Nasal cavity respiratory epithelium epithelial cell of viscerocranial mucosa (primary cell): ENCODE results near the gene MKRN2OS. TPM values are rescaled to one million over a fixed set of nuclear protein-coding genes. Genes with fewer than 3 reads are reported as not detected.

Source experiments
- total RNA-seq: library from RNA; depleted of rRNA; stranded (reverse); fragments of >200 nt; gene quantifications from 2 replicates; pipeline ENCODE4 v1.2.3, GENCODE V29; 2014

Gene MKRN2OS, protein sequence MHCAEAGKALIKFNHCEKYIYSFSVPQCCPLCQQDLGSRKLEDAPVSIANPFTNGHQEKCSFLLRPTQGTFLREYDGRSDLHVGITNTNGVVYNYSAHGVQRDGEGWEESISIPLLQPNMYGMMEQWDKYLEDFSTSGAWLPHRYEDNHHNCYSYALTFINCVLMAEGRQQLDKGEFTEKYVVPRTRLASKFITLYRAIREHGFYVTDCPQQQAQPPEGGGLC
- 1.6 and 3.1 TPM in 2 replicates for total RNA-seq

DNA sequence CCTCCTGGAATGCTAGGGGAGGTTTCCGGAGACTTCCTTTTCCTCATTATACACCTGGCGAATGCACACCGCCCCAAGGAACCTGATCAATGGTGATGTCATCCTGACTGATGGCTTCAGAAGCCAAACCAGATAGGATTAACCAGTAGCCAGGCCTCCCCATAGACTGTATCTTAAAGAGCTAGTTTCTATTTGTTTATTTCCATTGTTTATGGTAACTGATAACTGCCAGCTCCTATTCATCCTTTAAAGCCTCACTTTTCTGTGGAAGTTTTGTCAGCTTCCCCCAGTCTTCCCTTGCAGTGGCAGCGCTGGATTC is at the start of gene MKRN2OS:
MKRN2OS (minus strand) TSS at position 27 of the 319 bp plus-strand sequence. CDS start 35 bp downstream, outside the sequence.

DNA sequence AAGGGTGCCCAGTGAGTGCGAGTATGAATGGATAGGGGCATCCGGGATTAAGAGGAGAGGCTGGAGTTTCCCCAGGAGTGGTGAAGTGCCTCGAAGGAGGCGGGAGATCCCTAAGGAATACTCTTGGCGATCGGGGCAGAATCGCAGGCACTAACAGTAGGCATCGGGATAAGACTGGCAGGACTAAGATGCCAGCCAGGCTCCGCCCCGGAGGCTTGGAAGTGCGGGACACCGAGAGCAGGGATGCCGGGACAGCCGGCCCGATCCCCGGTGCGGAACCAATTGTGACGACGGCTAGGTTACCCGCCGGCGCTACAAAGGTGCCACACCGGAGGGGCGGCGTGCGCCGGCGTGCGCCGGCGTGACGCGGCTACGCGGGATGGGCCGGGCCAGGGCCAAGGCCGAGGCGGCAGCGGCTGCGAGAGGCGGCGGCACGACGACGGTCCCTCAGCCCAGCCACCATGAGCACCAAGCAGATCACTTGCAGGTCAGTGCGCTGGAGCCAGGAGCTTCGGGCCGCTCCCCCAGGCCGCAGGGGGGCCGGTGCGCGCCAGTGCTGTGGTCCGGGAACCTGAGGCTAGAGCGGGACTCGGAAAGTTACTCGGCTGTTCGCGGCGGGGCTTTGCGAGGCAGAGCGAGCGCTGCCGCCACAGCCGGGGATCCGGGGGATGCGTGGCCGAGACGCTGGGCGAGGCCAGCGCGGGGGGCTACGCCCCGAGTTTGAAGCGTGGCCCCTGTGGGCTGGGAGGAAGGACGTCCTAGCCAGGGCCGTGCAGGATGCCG is 11.6 kb upstream of the MKRN2OS start, which contains the start of gene MKRN2:
MKRN2 (plus strand) TSS at position 398 of the 783 bp plus-strand sequence; CDS start at position 462, 64 bp downstream.

Other genes with a start within 250 kb of the MKRN2OS start
- 19.1 and 28.0 TPM in 2 replicates for gene TSEN2, start 61.0 kb downstream of the MKRN2OS start, total RNA-seq
- 25.6 and 34.1 TPM in 2 replicates for gene MKRN2, start 11.6 kb upstream of the MKRN2OS start, total RNA-seq
- gene RAF1, start 118.6 kb upstream of the MKRN2OS start, total RNA-seq: 108 and 113 TPM in 2 replicates
- 27.0 and 35.4 TPM in 2 replicates for gene TMEM40, start 213.8 kb upstream of the MKRN2OS start, total RNA-seq